HepG2 (cell line): ENCODE results near the gene DNAJB11. TPM values are rescaled to one million over a fixed set of nuclear protein-coding genes. Genes with fewer than 3 reads are reported as not detected.

Source experiments
- CEBPZ ChIP-seq: IDR thresholded peaks from 2 replicates; pipeline ENCODE4 v1.6.1; 2012; ENCODE audit warnings: low read length, improper control_type of control experiment
- CTCF ChIP-seq: sonication (generic); formaldehyde crosslinking; IDR thresholded peaks from 2 replicates; pipeline ENCODE4 v1.5.0; 2020; ENCODE audit warnings: mild to moderate bottlenecking, missing genetic modification reagents, moderate library complexity
- DMAP1 ChIP-seq: IDR thresholded peaks from 2 replicates; pipeline ENCODE4 v1.6.1; 2016
- MBD4 ChIP-seq: IDR thresholded peaks from 2 replicates; pipeline ENCODE4 v1.6.1; 2012; ENCODE audit warnings: low read length, inconsistent platforms, borderline replicate concordance
- MLLT10 ChIP-seq: sonication (generic); formaldehyde crosslinking; IDR thresholded peaks from 2 replicates; pipeline ENCODE4 v1.4.0; 2020; ENCODE audit warnings: missing genetic modification reagents
- NFIC ChIP-seq: IDR thresholded peaks from 2 replicates; pipeline ENCODE4 v1.6.1; 2012; ENCODE audit warnings: mild to moderate bottlenecking, low read length, inconsistent platforms
- NFYC ChIP-seq: IDR thresholded peaks from 2 replicates; pipeline ENCODE4 v1.6.1; 2016; ENCODE audit warnings: missing genetic modification reagents, missing compliant biosample characterization
- SMAD1 ChIP-seq: sonication (generic); formaldehyde crosslinking; IDR thresholded peaks from 2 replicates; pipeline ENCODE4 v1.4.0; 2020; ENCODE audit warnings: missing genetic modification reagents, low read depth, mild to moderate bottlenecking, borderline replicate concordance
- TBP ChIP-seq: sonication (generic); formaldehyde crosslinking; IDR thresholded peaks from 2 replicates; pipeline ENCODE4 v1.5.0; 2020; ENCODE audit warnings: missing genetic modification reagents
- TCF12 ChIP-seq, 2 experiments: fragments of 450-650 bp in 1 of 2; sonication (generic) in 1 of 2; formaldehyde crosslinking in 1 of 2; IDR thresholded peaks; 2 replicates each; pipeline versions ENCODE4 v1.6.1 to v1.8.0; 2017 to 2022; ENCODE audit warnings: antibody characterized with exemption in 1 of 2, mild to moderate bottlenecking in 1 of 2, missing genetic modification reagents in 1 of 2, moderate library complexity in 1 of 2
- THAP9 ChIP-seq: sonication (generic); formaldehyde crosslinking; IDR thresholded peaks from 2 replicates; pipeline ENCODE4; 2020; ENCODE audit warnings: missing genetic modification reagents, mild to moderate bottlenecking, borderline replicate concordance
- TIGD3 ChIP-seq: sonication (generic); formaldehyde crosslinking; IDR thresholded peaks from 2 replicates; pipeline ENCODE4 v1.5.1; 2020; ENCODE audit warnings: mild to moderate bottlenecking, missing genetic modification reagents, borderline replicate concordance
- ZFP36 ChIP-seq: fragments of 150-350 bp; IDR thresholded peaks from 2 replicates; pipeline ENCODE4 v1.6.1; 2018; ENCODE audit warnings: borderline replicate concordance, low read length, low read depth; ENCODE audit not compliant: partially characterized antibody
- ZFX ChIP-seq: sonication (generic); formaldehyde crosslinking; IDR thresholded peaks from 2 replicates; pipeline ENCODE4 v1.4.0; 2020; ENCODE audit warnings: mild to moderate bottlenecking, low read depth, missing genetic modification reagents, moderate library complexity
- ZNF121 ChIP-seq: sonication (generic); formaldehyde crosslinking; IDR thresholded peaks from 2 replicates; pipeline ENCODE4 v1.5.0; 2020; ENCODE audit warnings: mild to moderate bottlenecking, missing genetic modification reagents
- ZNF329 ChIP-seq: sonication (generic); formaldehyde crosslinking; IDR thresholded peaks from 2 replicates; pipeline ENCODE4 v1.9.0; 2021; ENCODE audit warnings: low read depth, mild to moderate bottlenecking, missing genetic modification reagents
- ZNF430 ChIP-seq: sonication (generic); formaldehyde crosslinking; IDR thresholded peaks from 2 replicates; pipeline ENCODE4 v1.9.0; 2021; ENCODE audit warnings: mild to moderate bottlenecking, missing genetic modification reagents
- ZNF589 ChIP-seq: sonication (generic); formaldehyde crosslinking; conservative IDR thresholded peaks from 2 replicates; pipeline ENCODE4 v1.8.0; 2022; ENCODE audit warnings: mild to moderate bottlenecking, moderate library complexity, missing genetic modification reagents
- ZNF615 ChIP-seq: sonication (generic); formaldehyde crosslinking; IDR thresholded peaks from 2 replicates; pipeline ENCODE4 v1.5.0; 2020; ENCODE audit warnings: mild to moderate bottlenecking, missing genetic modification reagents, borderline replicate concordance
- polyA plus RNA-seq, 8 experiments: library from polyadenylated mRNA; depleted of rRNA in 3 of 8; stranded (reverse) in 7 of 8; unstranded in 1 of 8; fragments of >200 nt; fragmentation: Illumina TruSeq in 4 of 8; extraction: Trizol in 4 of 8; gene quantifications; 2 replicates each; pipeline versions ENCODE4 v1.2.1 to v1.2.3, GENCODE V29; 2011 to 2016; ENCODE audit warnings: low read depth in 4 of 8, missing spikeins in 1 of 8, mixed read lengths in 1 of 8; ENCODE audit not compliant: insufficient read depth in 1 of 8
- total RNA-seq, 5 experiments: library from RNA; depleted of rRNA; stranded (reverse); fragments of >200 nt; fragmentation: Illumina TruSeq; extraction: Trizol; gene quantifications; 2 replicates each; pipeline ENCODE4 v1.2.3, GENCODE V29; 2016; ENCODE audit warnings: low read depth in 1 of 5

DNAJB11 gene
- total and polyA plus RNA-seq, 2 of the 13 experiments (the other 11 are each of a cell fraction or from before 2014, with no cell fraction given): 41.0 to 132 TPM

GRCh38 chr3:186612721-186613636, 42.5 kb downstream of the DNAJB11 start, which contains the start of gene AHSG (continued):
- TF ChIP-seq ZNF121: peak; percentile 41; the same call in 1 of the 2 replicates
- no peak for TF ChIP-seq ZNF615 (CRISPR knock-in tag)
- TF ChIP-seq TCF12 (IDR thresholded peaks at IDR 0.05): no peak
- TF ChIP-seq TCF12 (CRISPR knock-in tag; IDR thresholded peaks at IDR 0.05): peak; percentile 98
- TF ChIP-seq ZNF589 (CRISPR knock-in tag): no peak; the same call in 1 of the 2 replicates
- 0 out of 2 replicates have a peak, but pooled peaks have one; percentile 39 for TF ChIP-seq ZNF329 (CRISPR knock-in tag)
- peak; percentile 88; the same call in 1 of the 2 replicates for TF ChIP-seq TIGD3 (CRISPR knock-in tag)
- peak; percentile 71 for TF ChIP-seq ZFX (CRISPR knock-in tag)
- 0 out of 2 replicates have a peak, but pooled peaks have one; percentile 30 for TF ChIP-seq THAP9 (CRISPR knock-in tag)
- TF ChIP-seq NFYC: no peak
- peak; percentile 37 for TF ChIP-seq ZNF430 (CRISPR knock-in tag)
- no peak for TF ChIP-seq CEBPZ
- TF ChIP-seq SMAD1: no peak
- TF ChIP-seq ZFP36: no peak
- TF ChIP-seq TBP (CRISPR knock-in tag): 0 out of 2 replicates have a peak, but pooled peaks have one; percentile 65
- no peak; the same call in 1 of the 2 replicates for TF ChIP-seq MLLT10 (CRISPR knock-in tag)
- peak; percentile 19; the same call in 1 of the 2 replicates for TF ChIP-seq CTCF
- TF ChIP-seq MBD4: no peak
- no peak for TF ChIP-seq NFIC
- peak; percentile 76; the same call in 1 of the 2 replicates for TF ChIP-seq DMAP1 (CRISPR knock-in tag)
